Measurements from ENCODE around the gene QRICH1.
A peak's percentile ranks its signal among the peaks of the same experiment; 100 is the strongest.

The QRICH1 gene

DNA sequence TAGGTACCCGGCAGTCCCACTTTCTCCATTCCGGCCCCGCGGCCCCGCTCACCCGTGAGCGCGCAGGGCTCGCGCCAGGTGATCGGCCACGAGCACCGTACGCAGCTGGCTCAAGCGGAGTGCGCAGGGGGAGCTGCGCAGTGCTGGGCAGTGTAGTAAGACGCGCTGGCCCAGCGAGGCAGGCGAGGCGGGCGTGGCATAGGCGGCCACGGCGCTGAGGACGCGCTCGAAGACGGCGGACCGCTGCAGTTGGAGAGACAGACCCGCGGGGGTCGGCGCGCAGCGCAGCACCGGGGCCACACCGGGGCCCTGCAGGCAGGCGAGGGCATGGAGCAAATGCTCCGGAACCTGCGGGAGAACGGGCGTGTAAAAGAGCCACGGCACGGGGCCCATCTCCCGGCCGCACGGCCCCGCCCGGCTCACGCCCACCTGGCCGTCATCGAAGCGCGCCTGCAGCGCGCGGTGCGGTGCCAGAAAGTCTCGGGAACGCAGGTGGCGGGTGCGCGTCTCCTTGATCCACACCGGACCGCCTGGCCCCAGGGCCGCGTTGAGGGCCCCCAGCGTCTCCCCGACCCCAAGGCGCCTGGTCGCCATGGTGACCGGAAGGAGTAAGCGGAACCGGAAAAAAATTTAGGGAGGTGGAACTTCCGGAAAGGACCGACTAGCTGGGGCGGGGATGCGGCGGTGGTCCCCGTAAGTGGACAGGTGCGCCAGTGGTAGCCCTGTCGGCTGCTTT is 75.7 kb downstream of the QRICH1 start, which contains the start of gene DALRD3:
TSS of gene DALRD3 (minus strand) at position 610 of the 736 bp plus-strand sequence. CDS start at position 594, 16 bp downstream.
- peak within 1 kb of the TSS; percentile 67 for H3K27ac ChIP-seq (ENCODE audit: low read depth, low read length)
- peaks cover 19% of the 10 kb centered on the region; the same call in 1 of the 2 replicates for H3K79me2 ChIP-seq (ENCODE audit: insufficient read depth, low read length)
- peak within 1 kb of the TSS; percentile 66 for H3K4me3 ChIP-seq (ENCODE audit: insufficient read depth, low read length, poor library complexity, severe bottlenecking)
- no peaks in the 10 kb centered on the region for H3K36me3 ChIP-seq (ENCODE audit: low read length)
- no peaks in the 10 kb centered on the region for H3K9me3 ChIP-seq (ENCODE audit: insufficient read depth, low read length)
- H3F3A ChIP-seq (ENCODE audit: insufficient read depth) = peaks cover 20% of the 10 kb centered on the region
- peak within 1 kb of the TSS; percentile 71 for H3K4me2 ChIP-seq (ENCODE audit: low read depth, low read length, poor library complexity, severe bottlenecking)
- peak within 1 kb of the TSS; percentile 53 for H3K9ac ChIP-seq (ENCODE audit: low read length)
- no peaks in the 10 kb centered on the region for H3K27me3 ChIP-seq (ENCODE audit: low read length)
- TF ChIP-seq, protein P1, sequence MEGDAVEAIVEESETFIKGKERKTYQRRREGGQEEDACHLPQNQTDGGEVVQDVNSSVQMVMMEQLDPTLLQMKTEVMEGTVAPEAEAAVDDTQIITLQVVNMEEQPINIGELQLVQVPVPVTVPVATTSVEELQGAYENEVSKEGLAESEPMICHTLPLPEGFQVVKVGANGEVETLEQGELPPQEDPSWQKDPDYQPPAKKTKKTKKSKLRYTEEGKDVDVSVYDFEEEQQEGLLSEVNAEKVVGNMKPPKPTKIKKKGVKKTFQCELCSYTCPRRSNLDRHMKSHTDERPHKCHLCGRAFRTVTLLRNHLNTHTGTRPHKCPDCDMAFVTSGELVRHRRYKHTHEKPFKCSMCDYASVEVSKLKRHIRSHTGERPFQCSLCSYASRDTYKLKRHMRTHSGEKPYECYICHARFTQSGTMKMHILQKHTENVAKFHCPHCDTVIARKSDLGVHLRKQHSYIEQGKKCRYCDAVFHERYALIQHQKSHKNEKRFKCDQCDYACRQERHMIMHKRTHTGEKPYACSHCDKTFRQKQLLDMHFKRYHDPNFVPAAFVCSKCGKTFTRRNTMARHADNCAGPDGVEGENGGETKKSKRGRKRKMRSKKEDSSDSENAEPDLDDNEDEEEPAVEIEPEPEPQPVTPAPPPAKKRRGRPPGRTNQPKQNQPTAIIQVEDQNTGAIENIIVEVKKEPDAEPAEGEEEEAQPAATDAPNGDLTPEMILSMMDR (IDR thresholded peaks at IDR 0.05; ENCODE audit: insufficient read depth, low read length, poor library complexity, severe bottlenecking) = no peak
- TF ChIP-seq EZH2phosphoT487 (conservative IDR thresholded peaks at IDR 0.05; ENCODE audit: low read length) = no peak
- H2AFZ ChIP-seq (ENCODE audit: low read depth, low read length, severe bottlenecking) = peak within 1 kb of the TSS; percentile 54
- no peaks in the 10 kb centered on the region for H4K20me1 ChIP-seq (ENCODE audit: low read depth, low read length)
- no peaks in the 10 kb centered on the region for H3K9me2 ChIP-seq (replicated peaks; ENCODE audit: insufficient read depth, low read length)

DNA sequence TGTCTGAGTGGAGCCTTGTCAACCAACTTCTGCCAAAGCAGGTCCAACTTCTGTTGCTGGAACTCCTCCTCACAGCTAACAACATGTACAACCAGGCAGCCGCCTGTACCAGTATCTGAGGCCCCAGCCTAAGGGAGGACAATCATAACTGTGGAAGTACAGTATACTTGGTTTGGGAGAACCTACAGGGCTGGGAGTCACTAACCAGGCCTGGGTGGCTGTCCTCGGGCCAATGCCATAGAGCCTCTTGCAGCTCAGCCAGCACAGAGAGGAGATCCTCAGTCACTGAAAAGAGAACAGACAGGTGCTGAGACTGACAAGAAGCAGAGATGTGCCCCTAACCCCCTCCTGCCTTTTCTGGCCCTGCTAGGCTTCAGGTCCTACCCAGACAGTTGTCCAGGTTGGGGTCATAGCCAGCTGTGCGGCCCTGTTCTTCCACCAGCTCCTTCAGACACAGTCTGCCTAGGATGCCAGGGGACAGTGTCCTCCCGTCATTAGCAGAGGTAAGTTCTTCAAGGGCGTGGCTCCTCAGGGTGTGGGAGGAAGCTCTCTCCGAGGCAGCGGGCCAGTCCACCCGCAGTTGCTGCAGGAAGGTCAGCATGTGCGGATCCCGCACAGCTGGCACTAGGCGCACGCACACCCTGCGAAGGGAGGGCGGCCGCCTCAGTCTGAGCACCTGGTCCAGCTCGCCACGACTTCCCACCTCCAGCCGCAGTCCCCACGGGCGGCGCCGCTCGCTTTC is 76.5 kb downstream of the QRICH1 start:
- TF ChIP-seq, protein P1 (IDR thresholded peaks at IDR 0.05; ENCODE audit: insufficient read depth, low read length, poor library complexity, severe bottlenecking) = no peak
- no peak for TF ChIP-seq EZH2phosphoT487 (conservative IDR thresholded peaks at IDR 0.05; ENCODE audit: low read length)
- H3K4me2 ChIP-seq (ENCODE audit: low read depth, low read length, poor library complexity, severe bottlenecking) = peak overlapping the region; percentile 71
- no peaks in the 10 kb centered on the region for H3K9me3 ChIP-seq (ENCODE audit: insufficient read depth, low read length)
- H3K36me3 ChIP-seq (ENCODE audit: low read length) = no peaks in the 10 kb centered on the region
- no peaks in the 10 kb centered on the region for H3K27me3 ChIP-seq (ENCODE audit: low read length)
- H4K20me1 ChIP-seq (ENCODE audit: low read depth, low read length) = no peaks in the 10 kb centered on the region
- peak overlapping the region; percentile 53 for H3K9ac ChIP-seq (ENCODE audit: low read length)
- peaks cover 16% of the 10 kb centered on the region for H3F3A ChIP-seq (ENCODE audit: insufficient read depth)
- H2AFZ ChIP-seq (ENCODE audit: low read depth, low read length, severe bottlenecking) = no peak overlapping the region
- H3K4me3 ChIP-seq (ENCODE audit: insufficient read depth, low read length, poor library complexity, severe bottlenecking) = peak overlapping the region; percentile 66
- H3K27ac ChIP-seq (ENCODE audit: low read depth, low read length) = peak overlapping the region; percentile 13
- no peaks in the 10 kb centered on the region for H3K9me2 ChIP-seq (replicated peaks; ENCODE audit: insufficient read depth, low read length)
- H3K79me2 ChIP-seq (ENCODE audit: insufficient read depth, low read length) = peaks cover 13% of the 10 kb centered on the region

DNA sequence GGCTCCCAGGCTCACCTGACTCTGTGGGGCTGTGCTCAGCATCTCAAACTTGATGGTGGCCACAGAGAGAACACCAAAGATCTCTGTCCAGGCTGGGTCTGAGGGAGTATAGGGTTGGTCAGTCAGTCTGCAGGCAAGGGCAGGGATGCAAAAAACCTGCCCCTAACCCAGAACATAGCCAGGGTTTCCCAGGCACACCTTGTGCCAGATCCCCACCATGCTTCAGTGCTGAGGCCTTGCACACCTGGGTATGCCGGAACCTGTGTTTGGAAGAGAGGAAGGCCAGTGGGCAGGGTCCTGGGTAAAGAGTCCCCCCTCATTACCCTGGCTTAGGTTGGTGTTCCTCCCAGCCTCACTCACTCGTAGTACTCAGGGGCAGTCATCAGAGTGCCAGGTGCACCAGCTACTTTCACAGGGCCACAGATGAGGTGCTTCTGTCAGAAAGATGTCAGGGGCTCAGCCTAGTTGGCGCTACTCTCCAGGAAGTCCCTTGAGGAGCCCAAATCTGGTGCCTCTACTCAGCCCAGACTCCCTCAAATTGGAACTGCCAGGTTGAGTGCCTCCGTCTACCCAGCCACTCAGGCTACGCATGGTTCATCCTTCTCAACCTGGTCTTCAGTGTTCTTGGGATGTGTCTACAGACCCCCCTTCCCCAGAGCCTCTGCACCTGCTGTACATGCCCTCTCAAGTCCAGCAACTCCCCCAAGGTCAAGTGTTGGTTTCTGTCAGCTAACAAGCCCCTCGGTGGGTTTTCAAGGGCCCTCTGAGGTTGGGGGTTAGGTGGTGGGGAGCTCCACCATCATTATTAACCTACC is 77.2 kb downstream of the QRICH1 start:
- Histone ChIP-seq H3K4me3 (ENCODE audit: insufficient read depth, low read length, poor library complexity, severe bottlenecking) (no peak overlapping the region), H3K9ac (ENCODE audit: low read length) (no peak overlapping the region)

More for the DNA sequence above, 77.2 kb downstream of the QRICH1 start:
- H3K79me2 ChIP-seq (ENCODE audit: insufficient read depth, low read length) = peaks cover 17% of the 10 kb centered on the region
- H3K9me2 ChIP-seq (replicated peaks; ENCODE audit: insufficient read depth, low read length) = no peaks in the 10 kb centered on the region
- H3K27ac ChIP-seq (ENCODE audit: low read depth, low read length) = peak overlapping the region; percentile 13; the same call in 1 of the 2 replicates
- no peaks in the 10 kb centered on the region for H3K9me3 ChIP-seq (ENCODE audit: insufficient read depth, low read length)
- H2AFZ ChIP-seq (ENCODE audit: low read depth, low read length, severe bottlenecking) = no peak overlapping the region
- H3F3A ChIP-seq (ENCODE audit: insufficient read depth) = peaks cover 16% of the 10 kb centered on the region
- no peaks in the 10 kb centered on the region; the same call in 1 of the 2 replicates for H4K20me1 ChIP-seq (ENCODE audit: low read depth, low read length)
- no peaks in the 10 kb centered on the region for H3K27me3 ChIP-seq (ENCODE audit: low read length)
- H3K36me3 ChIP-seq (ENCODE audit: low read length) = no peaks in the 10 kb centered on the region
- TF ChIP-seq, protein P1 (IDR thresholded peaks at IDR 0.05; ENCODE audit: insufficient read depth, low read length, poor library complexity, severe bottlenecking) = no peak
- no peak for TF ChIP-seq EZH2phosphoT487 (conservative IDR thresholded peaks at IDR 0.05; ENCODE audit: low read length)
- H3K4me2 ChIP-seq (ENCODE audit: low read depth, low read length, poor library complexity, severe bottlenecking) = no peak overlapping the region

Measured in SU-DHL-6 (cell line).